ENCODE measurements around the gene SWSAP1. TPM values are rescaled to one million over a fixed set of nuclear protein-coding genes. Genes with fewer than 3 reads are reported as not detected.

SWSAP1 gene
- total and polyA plus RNA-seq, 9 of the 15 experiments (the other 6 are each of a cell fraction or from before 2014, with no cell fraction given) = 0.18 to 2.8 (median 1.7) TPM

GRCh38 chr19:11382898-11383705 is 8.6 kb downstream of the SWSAP1 start (continued):
- no peak for TF ChIP-seq PYGO2 (tag; IDR thresholded peaks at IDR 0.05)
- TF ChIP-seq OTX1 (CRISPR knock-in tag; IDR thresholded peaks at IDR 0.05) = no peak
- TF ChIP-seq HMGXB4 (CRISPR knock-in tag; IDR thresholded peaks at IDR 0.05) = no peak
- peak; percentile 78 for TF ChIP-seq MYNN (IDR thresholded peaks at IDR 0.05)
- TF ChIP-seq MYNN (CRISPR knock-in tag; IDR thresholded peaks at IDR 0.05) = no peak
- peak; percentile 48 for TF ChIP-seq TAL1 (IDR thresholded peaks at IDR 0.05)
- no peak for TF ChIP-seq RBBP5 (IDR thresholded peaks at IDR 0.05; ENCODE audit: borderline replicate concordance, insufficient read depth, low read length, poor library complexity, severe bottlenecking)
- TF ChIP-seq NR2C2 (CRISPR knock-in tag; IDR thresholded peaks at IDR 0.05) = no peak
- no peak for TF ChIP-seq NR2C2 (tag; IDR thresholded peaks at IDR 0.05)
- TF ChIP-seq NFE2 (IDR thresholded peaks at IDR 0.05; ENCODE audit: low read depth) = no peak
- no peak for TF ChIP-seq ZNF134 (CRISPR knock-in tag; conservative IDR thresholded peaks at IDR 0.05)
- TF ChIP-seq, protein P1, sequence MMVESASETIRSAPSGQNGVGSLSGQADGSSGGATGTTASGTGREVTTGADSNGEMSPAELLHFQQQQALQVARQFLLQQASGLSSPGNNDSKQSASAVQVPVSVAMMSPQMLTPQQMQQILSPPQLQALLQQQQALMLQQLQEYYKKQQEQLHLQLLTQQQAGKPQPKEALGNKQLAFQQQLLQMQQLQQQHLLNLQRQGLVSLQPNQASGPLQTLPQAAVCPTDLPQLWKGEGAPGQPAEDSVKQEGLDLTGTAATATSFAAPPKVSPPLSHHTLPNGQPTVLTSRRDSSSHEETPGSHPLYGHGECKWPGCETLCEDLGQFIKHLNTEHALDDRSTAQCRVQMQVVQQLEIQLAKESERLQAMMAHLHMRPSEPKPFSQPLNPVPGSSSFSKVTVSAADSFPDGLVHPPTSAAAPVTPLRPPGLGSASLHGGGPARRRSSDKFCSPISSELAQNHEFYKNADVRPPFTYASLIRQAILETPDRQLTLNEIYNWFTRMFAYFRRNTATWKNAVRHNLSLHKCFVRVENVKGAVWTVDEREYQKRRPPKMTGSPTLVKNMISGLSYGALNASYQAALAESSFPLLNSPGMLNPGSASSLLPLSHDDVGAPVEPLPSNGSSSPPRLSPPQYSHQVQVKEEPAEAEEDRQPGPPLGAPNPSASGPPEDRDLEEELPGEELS (CRISPR knock-in tag; IDR thresholded peaks at IDR 0.05; ENCODE audit: borderline replicate concordance) = no peak
- TF ChIP-seq BHLHE40 (IDR thresholded peaks at IDR 0.05; ENCODE audit: low read length) = peak; percentile 57; the same call in 1 of the 2 replicates
- TF ChIP-seq HNRNPUL1 (IDR thresholded peaks at IDR 0.05; ENCODE audit: low read length) = no peak
- no peak for TF ChIP-seq TSHZ1 (CRISPR knock-in tag; IDR thresholded peaks at IDR 0.05)
- no peak for TF ChIP-seq CBX8 (IDR thresholded peaks at IDR 0.05; ENCODE audit: borderline replicate concordance, extremely low read depth, low read depth, low read length, poor library complexity, severe bottlenecking)
- 0 out of 2 replicates have a peak, but pooled peaks have one; percentile 5 for TF ChIP-seq EP300 (IDR thresholded peaks at IDR 0.05; ENCODE audit: low read length)
- no peak for TF ChIP-seq ZNF707 (CRISPR knock-in tag; conservative IDR thresholded peaks at IDR 0.05)
- TF ChIP-seq HSF4 (CRISPR knock-in tag; IDR thresholded peaks at IDR 0.05; ENCODE audit: borderline replicate concordance) = no peak
- TF ChIP-seq FOXK2 (conservative IDR thresholded peaks at IDR 0.05 in 1 of 2, IDR thresholded peaks at IDR 0.05 in 1 of 2; ENCODE audit: low read depth in 2 of 2) = peak in 1 of 2 experiments; percentile 65; a peak in 2 of 4 replicates
- TF ChIP-seq CBX5 (IDR thresholded peaks at IDR 0.05; ENCODE audit: borderline replicate concordance, low read depth) = no peak
